Kidney (tissue), 14 donors: ENCODE measurements around the gene CHD9. TPM values are rescaled to one million over a fixed set of nuclear protein-coding genes. Genes with fewer than 3 reads are reported as not detected.

ENCODE experiments used
- DNase-seq, 5 donors: peaks; one replicate each; pipeline ENCODE4 v3.0.0-alpha.2; 2013 to 2020
- FAIRE-seq: peaks from 2 replicates; lab custom pipeline; 2012; peaks lifted over from hg19 to GRCh38; lab: Jason Lieb, UNC
- H3K27ac ChIP-seq, 2 donors: one replicate each; pipeline ENCODE4 v1.7.0; 2013; ENCODE audit warnings: low read depth in 2 of 2, low read length in 2 of 2, inconsistent platforms in 1 of 2
- H3K27me3 ChIP-seq: one replicate; pipeline ENCODE4 v1.7.1; 2013; ENCODE audit warnings: low read length, inconsistent platforms; ENCODE audit not compliant: control insufficient read depth, insufficient read depth
- H3K36me3 ChIP-seq, 3 donors: one replicate each; pipeline versions ENCODE4 v1.7.0 to v1.7.1; 2013; ENCODE audit warnings: low read length in 3 of 3, control low read depth in 1 of 3, inconsistent platforms in 1 of 3; ENCODE audit not compliant: insufficient read depth in 3 of 3, control insufficient read depth in 2 of 3
- H3K4me1 ChIP-seq, 3 donors: one replicate each; pipeline versions ENCODE4 v1.7.0 to v1.7.1; 2013; ENCODE audit warnings: low read length in 3 of 3, inconsistent platforms in 1 of 3, low read depth in 1 of 3; ENCODE audit not compliant: control insufficient read depth in 2 of 3, insufficient read depth in 2 of 3
- H3K4me3 ChIP-seq, 3 donors: one replicate each; pipeline versions ENCODE4 v1.7.0 to v1.8.1; 2013; ENCODE audit warnings: low read length in 3 of 3, control low read depth in 1 of 3, inconsistent platforms in 1 of 3
- H3K9ac ChIP-seq, 3 donors: one replicate each; pipeline versions ENCODE4 v1.7.0 to v1.7.1; 2013; ENCODE audit warnings: low read length in 3 of 3, control low read depth in 1 of 3, inconsistent platforms in 1 of 3
- H3K9me3 ChIP-seq, 3 donors: one replicate each; pipeline versions ENCODE4 v1.7.0 to v1.7.1; 2013; ENCODE audit warnings: low read length in 3 of 3, control low read depth in 1 of 3, inconsistent platforms in 1 of 3; ENCODE audit not compliant: control insufficient read depth in 2 of 3, insufficient read depth in 1 of 3
- CTCF ChIP-seq: IDR thresholded peaks from 3 replicates; pipeline ENCODE4 v1.5.1; 2012; ENCODE audit warnings: mild to moderate bottlenecking, moderate library complexity, borderline replicate concordance; ENCODE audit not compliant: insufficient read depth; ENCODE audit errors: extremely low read depth
- intact Hi-C: fragments of 100-400 bp; cut with DNase I; formaldehyde crosslinking; loops from one replicate; pipeline ENCODE4 v1.11.1; 2022
- polyA plus RNA-seq: library from polyadenylated mRNA; stranded (reverse); fragments of 350-450 nt; fragmentation: Illumina TruSeq; extraction: RNeasy Lipid Tissue Mini Kit (QIAGEN cat#74804); gene quantifications from one replicate; pipeline ENCODE4 v1.2.3, GENCODE V29; 2014; ENCODE audit warnings: low read depth, low replicate concordance; ENCODE audit not compliant: insufficient read depth
- total RNA-seq: library from RNA; stranded (reverse); fragmentation: NEBNext Ultra II Directional; extraction: Animal tissue kit (Norgen Biotek cat#: 25700); gene quantifications from one replicate; pipeline ENCODE4 v1.2.1, GENCODE V29; 2021
- donor health status: control.
- donor health status: control.
- donor health status: control.
- donor health status: control.
- donor health status: control.
- donor health status: DM: yes; HTN: yes; CAD: no.
- donor health status: Normal renal cell carcinoma (clear cell type).

Gene CHD9
- total and polyA plus RNA-seq, 2 donors from 2014 or later, result 9.4 to 83.7 TPM

GRCh38 chr16:53213542-53213941, 158.8 kb downstream of the CHD9 start:
- Histone ChIP-seq H3K36me3 (peaks cover 0 to 2% (median 0%) of the 10 kb centered on the region in 3 donors), H3K4me3 (peak overlapping the region in 2 of 3 donors; percentile 31 to 44), H3K27me3 (no peaks in the 10 kb centered on the region), H3K4me1 (peaks cover 4 to 15% (median 14%) of the 10 kb centered on the region in 3 donors), H3K27ac (no peak overlapping the region), H3K9ac (no peak overlapping the region), H3K9me3 (no peaks in the 10 kb centered on the region)
- intact Hi-C loops, result no loop called here
- DNase-seq (no peak), FAIRE-seq (no peak)
- TF ChIP-seq CTCF, result no peak

DNA sequence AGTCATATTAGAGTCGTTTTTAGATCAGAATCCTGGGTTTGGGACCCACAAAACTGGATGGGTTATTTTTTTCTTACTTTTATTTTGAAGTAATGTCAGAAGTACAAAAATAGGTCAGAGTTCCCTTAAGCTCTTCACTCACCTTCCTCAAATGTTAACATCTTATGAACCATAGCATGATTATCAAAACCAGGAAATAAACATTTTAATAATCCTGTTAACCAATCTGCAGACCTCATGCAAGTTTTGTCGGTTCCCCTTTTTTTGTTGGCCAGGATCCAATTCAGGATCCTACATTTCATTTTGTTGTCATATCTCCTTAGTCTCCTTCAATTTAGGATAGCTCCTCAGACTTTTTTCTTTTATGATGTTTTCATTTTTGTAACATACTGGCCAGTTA, 162.0 kb downstream of the CHD9 start:
- no peak for DNase-seq

DNA sequence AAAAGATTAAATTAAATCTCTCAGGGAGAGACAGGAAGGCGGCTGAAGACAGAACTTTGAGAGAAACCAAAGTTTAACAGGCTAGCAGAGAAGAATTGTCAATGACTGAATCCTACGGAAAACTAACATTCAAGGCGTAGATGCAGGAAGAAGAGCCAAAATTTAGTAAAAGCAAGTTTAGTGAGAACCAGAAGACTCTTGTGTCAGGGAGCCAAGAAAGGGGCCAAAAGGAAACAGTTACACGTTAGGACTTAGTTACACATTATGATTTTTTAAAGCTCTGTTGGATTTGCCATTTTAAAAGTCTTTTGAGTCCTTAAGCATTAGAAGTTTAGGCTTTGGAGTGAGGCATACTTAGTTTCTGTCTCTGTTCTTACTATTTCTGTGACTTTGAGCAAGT, 164.6 kb downstream of the CHD9 start:
- DNase-seq (no peak), FAIRE-seq (no peak)
- H3K27me3 ChIP-seq, result no peaks in the 10 kb centered on the region
- H3K4me1 ChIP-seq, result peaks cover 0 to 32% (median 17%) of the 10 kb centered on the region in 3 donors
- H3K36me3 ChIP-seq, result peaks cover 4 to 9% (median 7%) of the 10 kb centered on the region in 3 donors
- H3K9ac ChIP-seq, result no peak overlapping the region
- peak overlapping the region; percentile 40 to 45 for H3K27ac ChIP-seq
- no peaks in the 10 kb centered on the region for H3K9me3 ChIP-seq
- intact Hi-C loops, result no loop called here
- H3K4me3 ChIP-seq, result no peak overlapping the region
- TF ChIP-seq CTCF, result no peak

More for the DNA sequence above, 162.0 kb downstream of the CHD9 start:
- Histone ChIP-seq H3K36me3 (peaks cover 0 to 2% (median 0%) of the 10 kb centered on the region in 3 donors), H3K27ac (no peak overlapping the region), H3K9me3 (no peaks in the 10 kb centered on the region), H3K4me3 (no peak overlapping the region), H3K9ac (no peak overlapping the region), H3K27me3 (no peaks in the 10 kb centered on the region), H3K4me1 (peaks cover 4 to 36% (median 28%) of the 10 kb centered on the region in 3 donors)
- TF ChIP-seq CTCF, result no peak
- intact Hi-C loops, result no loop called here
- FAIRE-seq, result no peak
